GM23338 (cell line): ENCODE measurements around the gene EMC10. TPM values are rescaled to one million over a fixed set of nuclear protein-coding genes. Genes with fewer than 3 reads are reported as not detected.

Source experiments
- ATAC-seq: fragments of 200-7000 bp; cut with Tn5 transposase; 3 replicates; pipeline ENCODE4 v1.9.1; 2020
- DNase-seq: peaks from one replicate; pipeline ENCODE4 v3.0.0-alpha.2; 2015; ENCODE audit warnings: low spot score
- H2AFZ ChIP-seq: fragments of 200-600 bp; sonication (generic); 2 replicates; pipeline ENCODE4 v1.8.0; 2016; ENCODE audit warnings: antibody characterized with exemption, mild to moderate bottlenecking, moderate library complexity
- H3F3A ChIP-seq: fragments of 200-600 bp; sonication (generic); replicated peaks from 2 replicates; pipeline ENCODE4 v1.8.0; 2017; ENCODE audit warnings: antibody characterized with exemption, mixed run types, low read depth
- H3K27ac ChIP-seq: fragments of 200-600 bp; sonication (generic); 2 replicates; pipeline ENCODE4 v1.6.1; 2016; ENCODE audit warnings: low read depth
- H3K27me3 ChIP-seq: fragments of 200-600 bp; sonication (generic); 2 replicates; pipeline ENCODE4 v1.8.0; 2016; ENCODE audit warnings: mild to moderate bottlenecking, mixed run types, moderate library complexity; ENCODE audit not compliant: insufficient read depth
- H3K36me3 ChIP-seq: fragments of 200-600 bp; sonication (generic); 2 replicates; pipeline ENCODE4 v1.8.0; 2016; ENCODE audit warnings: mild to moderate bottlenecking; ENCODE audit not compliant: insufficient read depth
- H3K4me1 ChIP-seq: fragments of 200-600 bp; sonication (generic); 2 replicates; pipeline ENCODE4 v1.8.0; 2016; ENCODE audit warnings: mild to moderate bottlenecking, moderate library complexity; ENCODE audit not compliant: insufficient read depth
- H3K4me2 ChIP-seq: fragments of 200-600 bp; sonication (generic); 2 replicates; pipeline ENCODE4 v1.7.1; 2017; ENCODE audit warnings: mixed run types
- H3K4me3 ChIP-seq: fragments of 200-600 bp; sonication (generic); 2 replicates; pipeline ENCODE4 v1.6.1; 2016; ENCODE audit warnings: mixed run types
- H3K79me2 ChIP-seq: fragments of 200-600 bp; sonication (generic); replicated peaks from 2 replicates; pipeline ENCODE4 v1.8.0; 2017; ENCODE audit warnings: mild to moderate bottlenecking; ENCODE audit not compliant: insufficient read depth
- H3K9me2 ChIP-seq: fragments of 200-600 bp; sonication (generic); 2 replicates; pipeline ENCODE4 v1.8.0; 2017; ENCODE audit not compliant: insufficient read depth
- H4K20me1 ChIP-seq: fragments of 200-600 bp; sonication (generic); replicated peaks from 2 replicates; pipeline ENCODE4 v1.8.0; 2017; ENCODE audit warnings: mild to moderate bottlenecking; ENCODE audit not compliant: insufficient read depth
- H3K27ac Mint-ChIP-seq: 2 replicates; pipeline ENCODE4 v1.8.0; 2020; ENCODE audit warnings: inconsistent platforms, mild to moderate bottlenecking, moderate library complexity, mixed read lengths
- H3K27me3 Mint-ChIP-seq: 3 replicates; pipeline ENCODE4 v1.8.0; 2022; ENCODE audit warnings: low read depth, mild to moderate bottlenecking, moderate library complexity, mixed read lengths, inconsistent platforms; ENCODE audit not compliant: insufficient read depth, poor library complexity
- H3K36me3 Mint-ChIP-seq: 3 replicates; pipeline ENCODE4 v1.8.0; 2021; ENCODE audit warnings: low read depth, mild to moderate bottlenecking, inconsistent platforms, moderate library complexity, mixed read lengths
- H3K4me1 Mint-ChIP-seq: 3 replicates; pipeline ENCODE4 v1.8.0; 2020; ENCODE audit warnings: mild to moderate bottlenecking, inconsistent platforms, mixed read lengths
- H3K4me3 Mint-ChIP-seq: 3 replicates; pipeline ENCODE4 v1.8.0; 2021; ENCODE audit warnings: moderate library complexity, mild to moderate bottlenecking, inconsistent platforms, mixed read lengths
- H3K9me3 Mint-ChIP-seq: 3 replicates; pipeline ENCODE4 v1.8.0; 2020; ENCODE audit warnings: moderate library complexity, mild to moderate bottlenecking, inconsistent platforms, mixed read lengths
- ETS1 ChIP-seq: IDR thresholded peaks from 2 replicates; pipeline ENCODE4 v1.6.1; 2016; ENCODE audit warnings: antibody characterized with exemption
- POLR2AphosphoS5 ChIP-seq: IDR thresholded peaks from 2 replicates; pipeline ENCODE4 v1.6.1; 2016; ENCODE audit warnings: antibody characterized with exemption, low read depth
- ZNF114 ChIP-seq: fragments of 250-450 bp; sonication (Bioruptor Pico); IDR thresholded peaks from 2 replicates; pipeline ENCODE4 v1.5.0; 2020; ENCODE audit warnings: mild to moderate bottlenecking, moderate library complexity
- long read RNA-seq: library from polyadenylated mRNA; unstranded; transcript quantifications from one replicate; pipeline ENCODE4 v2.0.0, GENCODE V29; 2020; ENCODE audit not compliant: unreplicated experiment
- polyA plus RNA-seq: library from polyadenylated mRNA; unstranded; fragments of >200 nt; fragmentation: Nextera tagmentation; extraction: Ambion mirVana; gene quantifications from 2 replicates; pipeline ENCODE4 v1.2.1, GENCODE V29; 2016
- total RNA-seq: library from RNA; depleted of rRNA; stranded (reverse); fragments of >200 nt; shearing (Covaris generic); gene quantifications from 2 replicates; pipeline ENCODE4 v1.2.3, GENCODE V29; 2014; rRNA removed
- TF ChIP-seq, protein P1 (sequence below): fragments of 250-450 bp; sonication (Bioruptor Pico); IDR thresholded peaks from 2 replicates; pipeline ENCODE4 v1.5.0; 2020; ENCODE audit warnings: mild to moderate bottlenecking, moderate library complexity
- TF ChIP-seq, protein P2 (sequence below), 2 experiments: fragments of 200-600 bp in 1 of 2; sonication (generic) in 1 of 2; conservative IDR thresholded peaks; 2 replicates each; pipeline versions ENCODE4 v1.5.1 to v1.6.1; 2016 to 2017; ENCODE audit warnings: antibody characterized with exemption in 2 of 2, low read depth in 2 of 2, mild to moderate bottlenecking in 2 of 2, moderate library complexity in 1 of 2

Gene EMC10
- total RNA-seq (86.4 and 113 TPM in 2 replicates), polyA plus RNA-seq (24.8 and 28.2 TPM in 2 replicates)
- long read RNA-seq: 0 reads

- H3K4me3 Mint-ChIP-seq: no peak within 1 kb of the TSS
- no peaks in the 10 kb centered on the region; the same call in 1 of the 2 replicates for H4K20me1 ChIP-seq
Measured at GRCh38 chr19:50476224-50476906, at the start of gene EMC10, which contains the start of gene GARIN5A. Gene EMC10 (plus strand): TSS chr19:50476507. CDS start chr19:50476545, 38 bp downstream. Gene GARIN5A (minus strand): TSS chr19:50476848. CDS start chr19:50476388, 460 bp downstream.

DNA sequence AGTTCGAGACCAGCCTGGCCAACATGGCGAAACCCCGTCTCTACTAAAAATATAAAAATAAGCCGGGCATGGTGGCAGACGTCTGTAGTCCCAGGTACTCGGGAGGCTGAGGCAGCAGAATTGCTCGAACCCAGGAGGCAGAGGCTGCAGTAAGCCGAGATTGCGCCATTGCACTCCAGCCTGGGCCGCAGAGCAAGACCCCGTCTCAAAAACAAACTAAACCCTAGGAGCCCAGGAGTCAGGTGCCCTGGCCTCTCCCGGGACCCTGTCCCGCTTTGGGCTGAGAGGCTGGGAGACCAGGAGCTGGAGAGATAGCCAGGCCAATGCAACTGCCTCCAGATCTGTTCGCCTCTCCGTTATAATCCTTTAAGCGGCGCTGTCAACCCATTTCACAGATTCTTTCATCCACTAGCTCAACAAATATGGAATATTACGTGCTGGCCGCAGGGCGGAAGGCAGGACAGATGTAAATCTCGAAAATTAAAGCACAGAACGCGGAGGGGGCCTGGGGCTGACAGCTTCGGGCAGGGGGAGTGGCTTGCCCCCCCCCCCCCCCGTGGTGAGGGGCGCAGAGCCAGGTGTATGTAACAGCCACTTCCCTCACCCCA is 48.9 kb upstream of the EMC10 start:
- H3K27ac Mint-ChIP-seq: no peak overlapping the region
- Histone ChIP-seq H3K79me2 (no peaks in the 10 kb centered on the region), H2AFZ (peak overlapping the region; percentile 80), H3K9me2 (no peaks in the 10 kb centered on the region), H3K4me3 (peak overlapping the region; percentile 57), H3K4me2 (peak overlapping the region; percentile 79), H3F3A (peaks cover 20% of the 10 kb centered on the region; the same call in 1 of the 2 replicates), H3K36me3 (no peaks in the 10 kb centered on the region), H3K27ac (no peak overlapping the region), H3K4me1 (peaks cover 19% of the 10 kb centered on the region), H3K27me3 (peaks cover 26% of the 10 kb centered on the region), H4K20me1 (no peaks in the 10 kb centered on the region; the same call in 1 of the 2 replicates)
- no peak overlapping the region for H3K4me3 Mint-ChIP-seq
- peaks cover 10% of the 10 kb centered on the region for H3K27me3 Mint-ChIP-seq
- ATAC-seq: no peak
- H3K4me1 Mint-ChIP-seq: peaks cover 13% of the 10 kb centered on the region
- TF ChIP-seq ZNF114 (CRISPR knock-in tag): no peak
- TF ChIP-seq, protein P1, sequence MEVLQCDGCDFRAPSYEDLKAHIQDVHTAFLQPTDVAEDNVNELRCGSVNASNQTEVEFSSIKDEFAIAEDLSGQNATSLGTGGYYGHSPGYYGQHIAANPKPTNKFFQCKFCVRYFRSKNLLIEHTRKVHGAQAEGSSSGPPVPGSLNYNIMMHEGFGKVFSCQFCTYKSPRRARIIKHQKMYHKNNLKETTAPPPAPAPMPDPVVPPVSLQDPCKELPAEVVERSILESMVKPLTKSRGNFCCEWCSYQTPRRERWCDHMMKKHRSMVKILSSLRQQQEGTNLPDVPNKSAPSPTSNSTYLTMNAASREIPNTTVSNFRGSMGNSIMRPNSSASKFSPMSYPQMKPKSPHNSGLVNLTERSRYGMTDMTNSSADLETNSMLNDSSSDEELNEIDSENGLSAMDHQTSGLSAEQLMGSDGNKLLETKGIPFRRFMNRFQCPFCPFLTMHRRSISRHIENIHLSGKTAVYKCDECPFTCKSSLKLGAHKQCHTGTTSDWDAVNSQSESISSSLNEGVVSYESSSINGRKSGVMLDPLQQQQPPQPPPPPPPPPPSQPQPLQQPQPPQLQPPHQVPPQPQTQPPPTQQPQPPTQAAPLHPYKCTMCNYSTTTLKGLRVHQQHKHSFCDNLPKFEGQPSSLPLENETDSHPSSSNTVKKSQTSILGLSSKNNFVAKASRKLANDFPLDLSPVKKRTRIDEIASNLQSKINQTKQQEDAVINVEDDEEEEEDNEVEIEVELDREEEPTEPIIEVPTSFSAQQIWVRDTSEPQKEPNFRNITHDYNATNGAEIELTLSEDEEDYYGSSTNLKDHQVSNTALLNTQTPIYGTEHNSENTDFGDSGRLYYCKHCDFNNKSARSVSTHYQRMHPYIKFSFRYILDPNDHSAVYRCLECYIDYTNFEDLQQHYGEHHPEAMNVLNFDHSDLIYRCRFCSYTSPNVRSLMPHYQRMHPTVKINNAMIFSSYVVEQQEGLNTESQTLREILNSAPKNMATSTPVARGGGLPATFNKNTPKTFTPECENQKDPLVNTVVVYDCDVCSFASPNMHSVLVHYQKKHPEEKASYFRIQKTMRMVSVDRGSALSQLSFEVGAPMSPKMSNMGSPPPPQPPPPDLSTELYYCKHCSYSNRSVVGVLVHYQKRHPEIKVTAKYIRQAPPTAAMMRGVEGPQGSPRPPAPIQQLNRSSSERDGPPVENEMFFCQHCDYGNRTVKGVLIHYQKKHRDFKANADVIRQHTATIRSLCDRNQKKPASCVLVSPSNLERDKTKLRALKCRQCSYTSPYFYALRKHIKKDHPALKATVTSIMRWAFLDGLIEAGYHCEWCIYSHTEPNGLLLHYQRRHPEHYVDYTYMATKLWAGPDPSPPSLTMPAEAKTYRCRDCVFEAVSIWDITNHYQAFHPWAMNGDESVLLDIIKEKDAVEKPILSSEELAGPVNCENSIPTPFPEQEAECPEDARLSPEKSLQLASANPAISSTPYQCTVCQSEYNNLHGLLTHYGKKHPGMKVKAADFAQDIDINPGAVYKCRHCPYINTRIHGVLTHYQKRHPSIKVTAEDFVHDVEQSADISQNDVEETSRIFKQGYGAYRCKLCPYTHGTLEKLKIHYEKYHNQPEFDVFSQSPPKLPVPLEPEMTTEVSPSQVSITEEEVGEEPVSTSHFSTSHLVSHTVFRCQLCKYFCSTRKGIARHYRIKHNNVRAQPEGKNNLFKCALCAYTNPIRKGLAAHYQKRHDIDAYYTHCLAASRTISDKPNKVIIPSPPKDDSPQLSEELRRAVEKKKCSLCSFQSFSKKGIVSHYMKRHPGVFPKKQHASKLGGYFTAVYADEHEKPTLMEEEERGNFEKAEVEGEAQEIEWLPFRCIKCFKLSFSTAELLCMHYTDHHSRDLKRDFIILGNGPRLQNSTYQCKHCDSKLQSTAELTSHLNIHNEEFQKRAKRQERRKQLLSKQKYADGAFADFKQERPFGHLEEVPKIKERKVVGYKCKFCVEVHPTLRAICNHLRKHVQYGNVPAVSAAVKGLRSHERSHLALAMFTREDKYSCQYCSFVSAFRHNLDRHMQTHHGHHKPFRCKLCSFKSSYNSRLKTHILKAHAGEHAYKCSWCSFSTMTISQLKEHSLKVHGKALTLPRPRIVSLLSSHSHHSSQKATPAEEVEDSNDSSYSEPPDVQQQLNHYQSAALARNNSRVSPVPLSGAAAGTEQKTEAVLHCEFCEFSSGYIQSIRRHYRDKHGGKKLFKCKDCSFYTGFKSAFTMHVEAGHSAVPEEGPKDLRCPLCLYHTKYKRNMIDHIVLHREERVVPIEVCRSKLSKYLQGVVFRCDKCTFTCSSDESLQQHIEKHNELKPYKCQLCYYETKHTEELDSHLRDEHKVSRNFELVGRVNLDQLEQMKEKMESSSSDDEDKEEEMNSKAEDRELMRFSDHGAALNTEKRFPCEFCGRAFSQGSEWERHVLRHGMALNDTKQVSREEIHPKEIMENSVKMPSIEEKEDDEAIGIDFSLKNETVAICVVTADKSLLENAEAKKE: no peak
- TF ChIP-seq, protein P2, sequence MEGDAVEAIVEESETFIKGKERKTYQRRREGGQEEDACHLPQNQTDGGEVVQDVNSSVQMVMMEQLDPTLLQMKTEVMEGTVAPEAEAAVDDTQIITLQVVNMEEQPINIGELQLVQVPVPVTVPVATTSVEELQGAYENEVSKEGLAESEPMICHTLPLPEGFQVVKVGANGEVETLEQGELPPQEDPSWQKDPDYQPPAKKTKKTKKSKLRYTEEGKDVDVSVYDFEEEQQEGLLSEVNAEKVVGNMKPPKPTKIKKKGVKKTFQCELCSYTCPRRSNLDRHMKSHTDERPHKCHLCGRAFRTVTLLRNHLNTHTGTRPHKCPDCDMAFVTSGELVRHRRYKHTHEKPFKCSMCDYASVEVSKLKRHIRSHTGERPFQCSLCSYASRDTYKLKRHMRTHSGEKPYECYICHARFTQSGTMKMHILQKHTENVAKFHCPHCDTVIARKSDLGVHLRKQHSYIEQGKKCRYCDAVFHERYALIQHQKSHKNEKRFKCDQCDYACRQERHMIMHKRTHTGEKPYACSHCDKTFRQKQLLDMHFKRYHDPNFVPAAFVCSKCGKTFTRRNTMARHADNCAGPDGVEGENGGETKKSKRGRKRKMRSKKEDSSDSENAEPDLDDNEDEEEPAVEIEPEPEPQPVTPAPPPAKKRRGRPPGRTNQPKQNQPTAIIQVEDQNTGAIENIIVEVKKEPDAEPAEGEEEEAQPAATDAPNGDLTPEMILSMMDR (conservative IDR thresholded peaks at IDR 0.05; ENCODE audit: low read depth in 2 of 2): no peak
- H3K9me3 Mint-ChIP-seq: no peaks in the 10 kb centered on the region
- no peak for DNase-seq
- H3K36me3 Mint-ChIP-seq: peaks cover 15% of the 10 kb centered on the region

More at GRCh38 chr19:50476224-50476906, at the start of gene EMC10, which contains the start of gene GARIN5A:
- Mint-ChIP-seq H3K4me1 (no peaks in the 10 kb centered on the region; the same call in 2 of the 3 replicates), H3K36me3 (peaks cover 38% of the 10 kb centered on the region), H3K27ac (no peak within 1 kb of the TSS), H3K9me3 (peaks cover 90% of the 10 kb centered on the region), H3K27me3 (peaks cover 12% of the 10 kb centered on the region)
- Histone ChIP-seq H3K4me1 (peaks cover 10% of the 10 kb centered on the region; the same call in 1 of the 2 replicates), H3K4me2 (peak within 1 kb of the TSS; percentile 88), H3K4me3 (peak within 1 kb of the TSS; percentile 97), H3K9me2 (no peaks in the 10 kb centered on the region), H2AFZ (peak within 1 kb of the TSS; percentile 85), H3F3A (peaks cover 10% of the 10 kb centered on the region), H3K36me3 (peaks cover 3% of the 10 kb centered on the region; the same call in 1 of the 2 replicates), H3K27ac (peak within 1 kb of the TSS; percentile 96), H3K27me3 (no peaks in the 10 kb centered on the region), H3K79me2 (peaks cover 25% of the 10 kb centered on the region)
- TF ChIP-seq POLR2AphosphoS5 (peak; percentile 95), ETS1 (0 out of 2 replicates have a peak, but pooled peaks have one; percentile 31), ZNF114 (CRISPR knock-in tag) (no peak)
- no peak for ATAC-seq
- peak; percentile 99 for DNase-seq
